WI38 (cell line): Measurements from ENCODE around the gene SH3GLB1.

ENCODE experiments used
- H3K4me3 ChIP-seq: 2 replicates; pipeline ENCODE4 v1.5.1; 2011; ENCODE audit warnings: low read depth, mild to moderate bottlenecking, control low read depth, low read length
- TF ChIP-seq, protein P1 (sequence below): IDR thresholded peaks from 2 replicates; pipeline ENCODE4 v1.5.1; 2012; ENCODE audit warnings: low read depth, mild to moderate bottlenecking, control low read depth, low read length

SH3GLB1 gene

DNA sequence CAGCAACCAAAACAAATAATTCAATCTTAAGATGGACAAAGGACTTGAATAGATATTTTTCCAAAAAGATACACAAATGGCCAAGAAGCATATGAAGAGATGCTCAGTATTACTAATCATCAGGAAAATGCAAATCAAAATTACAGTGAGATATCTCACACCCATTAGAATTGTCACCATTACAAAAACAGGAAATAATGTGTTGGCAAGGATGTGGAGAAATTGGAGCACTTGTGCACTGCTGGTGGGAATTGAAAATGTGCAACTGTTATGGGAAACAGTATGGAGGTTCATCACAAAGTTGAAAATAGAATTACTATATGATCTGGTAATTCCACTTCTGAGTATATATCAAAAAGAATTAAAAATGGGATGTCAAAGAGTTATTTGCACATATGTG is 83.2 kb downstream of the SH3GLB1 start:
- TF ChIP-seq, protein P1, sequence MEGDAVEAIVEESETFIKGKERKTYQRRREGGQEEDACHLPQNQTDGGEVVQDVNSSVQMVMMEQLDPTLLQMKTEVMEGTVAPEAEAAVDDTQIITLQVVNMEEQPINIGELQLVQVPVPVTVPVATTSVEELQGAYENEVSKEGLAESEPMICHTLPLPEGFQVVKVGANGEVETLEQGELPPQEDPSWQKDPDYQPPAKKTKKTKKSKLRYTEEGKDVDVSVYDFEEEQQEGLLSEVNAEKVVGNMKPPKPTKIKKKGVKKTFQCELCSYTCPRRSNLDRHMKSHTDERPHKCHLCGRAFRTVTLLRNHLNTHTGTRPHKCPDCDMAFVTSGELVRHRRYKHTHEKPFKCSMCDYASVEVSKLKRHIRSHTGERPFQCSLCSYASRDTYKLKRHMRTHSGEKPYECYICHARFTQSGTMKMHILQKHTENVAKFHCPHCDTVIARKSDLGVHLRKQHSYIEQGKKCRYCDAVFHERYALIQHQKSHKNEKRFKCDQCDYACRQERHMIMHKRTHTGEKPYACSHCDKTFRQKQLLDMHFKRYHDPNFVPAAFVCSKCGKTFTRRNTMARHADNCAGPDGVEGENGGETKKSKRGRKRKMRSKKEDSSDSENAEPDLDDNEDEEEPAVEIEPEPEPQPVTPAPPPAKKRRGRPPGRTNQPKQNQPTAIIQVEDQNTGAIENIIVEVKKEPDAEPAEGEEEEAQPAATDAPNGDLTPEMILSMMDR, result no peak
- no peak overlapping the region for H3K4me3 ChIP-seq

DNA sequence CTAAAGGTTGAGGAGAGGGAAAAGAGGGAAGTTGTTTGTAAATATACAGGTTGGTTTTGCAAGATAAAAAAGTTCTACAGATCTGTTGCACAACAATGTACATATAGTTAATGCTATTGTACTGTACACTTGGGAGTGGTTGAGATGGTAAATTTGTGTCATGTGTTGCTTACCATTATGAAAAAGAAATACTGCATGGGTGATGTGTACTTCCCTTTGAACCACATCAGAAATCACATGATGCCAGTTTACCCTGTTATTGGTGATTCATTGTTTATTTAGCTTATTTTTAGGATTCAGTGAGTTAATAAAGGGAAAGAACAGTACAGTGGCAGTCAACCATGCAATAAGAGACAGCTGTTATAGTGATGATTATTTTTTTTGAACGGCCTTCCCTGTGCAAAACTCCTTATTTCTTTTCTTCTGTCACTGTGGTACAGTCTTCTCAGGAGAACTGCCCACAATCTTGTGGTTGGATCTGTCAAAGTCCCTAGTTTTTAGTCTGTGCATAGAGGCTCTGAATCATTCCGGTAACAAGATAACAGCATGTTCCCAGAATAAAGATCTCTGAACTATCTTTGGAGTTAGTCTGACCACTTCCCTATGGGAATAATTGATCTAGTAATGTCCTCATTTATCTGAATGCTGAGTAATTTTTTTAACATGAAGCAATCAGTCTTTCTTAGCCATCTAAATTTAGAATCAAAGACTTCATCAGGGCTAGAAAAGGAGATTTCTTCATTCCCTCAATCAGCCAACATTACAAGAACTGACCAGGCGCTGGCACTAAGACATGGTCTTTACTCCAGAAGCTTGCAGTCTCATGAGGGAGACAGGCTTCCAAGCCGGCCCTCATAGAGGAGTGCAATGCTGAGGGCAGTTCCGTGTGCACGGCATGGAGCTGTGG is 84.2 kb downstream of the SH3GLB1 start:
- TF ChIP-seq, protein P1, result no peak
- H3K4me3 ChIP-seq, result no peak overlapping the region

DNA sequence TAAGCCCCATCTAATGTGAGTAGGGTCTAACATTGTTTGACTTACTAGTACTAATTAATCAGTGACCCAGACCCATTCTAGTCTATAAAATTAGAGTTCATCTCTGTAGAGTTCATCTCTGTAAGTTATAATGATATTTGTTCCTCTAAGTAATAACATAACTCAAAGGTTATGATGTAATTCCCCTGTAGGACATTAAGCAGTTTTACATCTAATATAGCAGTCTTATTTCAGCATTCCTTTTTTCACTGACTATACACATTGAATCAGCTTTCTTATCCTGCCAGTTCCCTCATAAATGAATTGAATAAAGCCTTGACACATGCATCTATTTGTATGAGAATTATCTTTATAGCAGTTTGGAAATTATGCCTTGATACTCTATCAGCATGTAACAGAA is 90.9 kb downstream of the SH3GLB1 start:
- TF ChIP-seq, protein P1, result no peak
- H3K4me3 ChIP-seq, result no peak overlapping the region
